A673 (cell line): ENCODE data around the gene MMADHC. TPM values are rescaled to one million over a fixed set of nuclear protein-coding genes. Genes with fewer than 3 reads are reported as not detected.

ENCODE experiments used
- BruUV-seq: library from RNA; stranded (reverse); fragments of 400-500 nt; replicated peaks from 2 replicates; lab custom pipeline; 2021; lab: Mats Ljungman, UMichigan
- CTCF ChIA-PET: fragments of 300-600 bp; sonication (Branson Sonifier 250); formaldehyde crosslinking; loops from one replicate; lab custom pipeline; 2022; ENCODE audit warnings: antibody characterized with exemption; lab: Charles Lee
- POLR2A ChIA-PET: fragments of 300-600 bp; sonication (Branson Sonifier 250); formaldehyde crosslinking; loops from one replicate; lab custom pipeline; 2022; ENCODE audit warnings: antibody characterized with exemption; ENCODE audit not compliant: low non-redundant PET; lab: Charles Lee
- DNase-seq: peaks from one replicate; pipeline ENCODE4 v3.0.0-alpha.2; 2015; ENCODE audit warnings: low spot score
- H3K27ac ChIP-seq: fragments of 200-600 bp; sonication (generic); 2 replicates; pipeline ENCODE4 v1.5.1; 2016; ENCODE audit warnings: mixed run types, low read depth, mild to moderate bottlenecking, mixed read lengths, antibody characterized with exemption, low read length; ENCODE audit not compliant: poor library complexity, severe bottlenecking
- H3K27me3 ChIP-seq: fragments of 200-600 bp; sonication (generic); replicated peaks from 2 replicates; pipeline ENCODE4 v1.6.1; 2017; ENCODE audit warnings: mixed run types, low read depth, mild to moderate bottlenecking, mixed read lengths, antibody characterized with exemption, low read length; ENCODE audit not compliant: insufficient read depth, poor library complexity
- H3K36me3 ChIP-seq: fragments of 200-600 bp; sonication (generic); 2 replicates; pipeline ENCODE4 v1.6.1; 2016; ENCODE audit warnings: mixed run types, mild to moderate bottlenecking, mixed read lengths, antibody characterized with exemption, low read length; ENCODE audit not compliant: insufficient read depth, poor library complexity, severe bottlenecking
- H3K4me1 ChIP-seq: fragments of 200-600 bp; sonication (generic); 2 replicates; pipeline ENCODE4 v1.6.1; 2017; ENCODE audit warnings: mixed run types, mild to moderate bottlenecking, mixed read lengths, antibody characterized with exemption, low read length; ENCODE audit not compliant: insufficient read depth, poor library complexity, severe bottlenecking
- H3K4me3 ChIP-seq: fragments of 200-600 bp; sonication (generic); 2 replicates; pipeline ENCODE4 v1.5.1; 2016; ENCODE audit warnings: low read depth, mixed run types, mild to moderate bottlenecking, mixed read lengths, low read length; ENCODE audit not compliant: poor library complexity, severe bottlenecking
- H3K9me3 ChIP-seq: fragments of 200-600 bp; sonication (generic); 2 replicates; pipeline ENCODE4 v1.6.1; 2016; ENCODE audit warnings: mixed run types, low read depth, mild to moderate bottlenecking, mixed read lengths, antibody characterized with exemption, low read length; ENCODE audit not compliant: poor library complexity, severe bottlenecking
- EZH2 ChIP-seq: fragments of 200-600 bp; sonication (generic); IDR thresholded peaks from 2 replicates; pipeline ENCODE4 v1.6.1; 2017; ENCODE audit warnings: borderline replicate concordance, low read depth, mild to moderate bottlenecking, mixed read lengths, antibody characterized with exemption, low read length; ENCODE audit not compliant: poor library complexity, severe bottlenecking
- intact Hi-C: fragments of 100-400 bp; cut with micrococcal nuclease; formaldehyde crosslinking; loops from one replicate; pipeline ENCODE4 v1.10.0; 2022; ENCODE audit not compliant: unreplicated experiment
- total RNA-seq: library from RNA; stranded (reverse); gene quantifications from 2 replicates; pipeline ENCODE4 v1.2.3, GENCODE V29; 2021
- TF ChIP-seq, protein P1 (sequence below): fragments of 300-800, 200-600 bp; sonication (generic); conservative IDR thresholded peaks from 2 replicates; pipeline ENCODE4 v1.5.1; 2017; ENCODE audit warnings: low read depth, mild to moderate bottlenecking, antibody characterized with exemption, low read length, moderate library complexity, mixed read lengths

The MMADHC gene
- total RNA-seq, 1 experiment from 2014 or later: 124 TPM

DNA sequence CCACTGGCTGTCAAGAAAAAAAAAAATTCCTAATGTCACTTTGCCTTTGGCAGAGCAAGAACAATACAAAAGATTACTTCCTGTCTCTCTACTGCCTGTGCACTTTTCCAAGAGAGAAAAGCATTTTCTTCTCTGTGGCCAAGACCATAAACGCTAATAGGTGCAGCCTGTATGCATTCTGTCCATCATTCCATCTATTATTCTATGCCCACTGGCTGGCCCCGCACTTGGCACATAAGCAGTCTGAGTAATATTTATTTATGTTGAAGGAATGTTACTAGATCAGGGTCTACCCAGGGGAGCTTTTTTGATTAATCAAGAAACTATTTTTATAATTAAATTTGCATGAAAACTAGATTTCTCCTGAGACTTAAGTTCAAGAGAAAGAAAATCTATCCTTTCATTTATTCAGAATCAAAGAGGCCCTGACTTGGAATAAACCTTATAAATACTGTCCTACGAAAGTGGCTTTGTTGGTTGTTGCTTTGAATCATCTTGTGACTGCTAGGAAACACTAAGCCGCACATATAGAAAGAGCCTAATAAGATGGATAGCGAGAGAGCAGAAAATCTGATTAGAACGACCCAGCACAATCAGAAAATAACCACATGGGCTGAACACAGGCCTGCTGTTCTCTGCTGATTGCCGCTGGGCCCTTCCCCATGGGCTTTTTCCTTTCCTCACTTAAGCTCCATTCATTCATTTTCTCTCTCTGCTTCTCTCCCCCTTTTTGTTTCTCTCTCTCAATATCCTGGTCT is 59.4 kb downstream of the MMADHC start:
- H3K4me3 ChIP-seq: no peak overlapping the region
- no peaks in the 10 kb centered on the region for H3K4me1 ChIP-seq
- peak; percentile 39 for DNase-seq
- H3K27ac ChIP-seq: no peak overlapping the region
- TF ChIP-seq, protein P1, sequence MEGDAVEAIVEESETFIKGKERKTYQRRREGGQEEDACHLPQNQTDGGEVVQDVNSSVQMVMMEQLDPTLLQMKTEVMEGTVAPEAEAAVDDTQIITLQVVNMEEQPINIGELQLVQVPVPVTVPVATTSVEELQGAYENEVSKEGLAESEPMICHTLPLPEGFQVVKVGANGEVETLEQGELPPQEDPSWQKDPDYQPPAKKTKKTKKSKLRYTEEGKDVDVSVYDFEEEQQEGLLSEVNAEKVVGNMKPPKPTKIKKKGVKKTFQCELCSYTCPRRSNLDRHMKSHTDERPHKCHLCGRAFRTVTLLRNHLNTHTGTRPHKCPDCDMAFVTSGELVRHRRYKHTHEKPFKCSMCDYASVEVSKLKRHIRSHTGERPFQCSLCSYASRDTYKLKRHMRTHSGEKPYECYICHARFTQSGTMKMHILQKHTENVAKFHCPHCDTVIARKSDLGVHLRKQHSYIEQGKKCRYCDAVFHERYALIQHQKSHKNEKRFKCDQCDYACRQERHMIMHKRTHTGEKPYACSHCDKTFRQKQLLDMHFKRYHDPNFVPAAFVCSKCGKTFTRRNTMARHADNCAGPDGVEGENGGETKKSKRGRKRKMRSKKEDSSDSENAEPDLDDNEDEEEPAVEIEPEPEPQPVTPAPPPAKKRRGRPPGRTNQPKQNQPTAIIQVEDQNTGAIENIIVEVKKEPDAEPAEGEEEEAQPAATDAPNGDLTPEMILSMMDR: no peak
- no peak for TF ChIP-seq EZH2
- ChIA-PET CTCF (no interaction called here), POLR2A (no interaction called here)
- no peaks in the 10 kb centered on the region for H3K9me3 ChIP-seq
- no peaks in the 10 kb centered on the region for H3K27me3 ChIP-seq
- no peaks in the 10 kb centered on the region for H3K36me3 ChIP-seq
- intact Hi-C loops: no loop called here
- no TSS peak for BruUV-seq

DNA sequence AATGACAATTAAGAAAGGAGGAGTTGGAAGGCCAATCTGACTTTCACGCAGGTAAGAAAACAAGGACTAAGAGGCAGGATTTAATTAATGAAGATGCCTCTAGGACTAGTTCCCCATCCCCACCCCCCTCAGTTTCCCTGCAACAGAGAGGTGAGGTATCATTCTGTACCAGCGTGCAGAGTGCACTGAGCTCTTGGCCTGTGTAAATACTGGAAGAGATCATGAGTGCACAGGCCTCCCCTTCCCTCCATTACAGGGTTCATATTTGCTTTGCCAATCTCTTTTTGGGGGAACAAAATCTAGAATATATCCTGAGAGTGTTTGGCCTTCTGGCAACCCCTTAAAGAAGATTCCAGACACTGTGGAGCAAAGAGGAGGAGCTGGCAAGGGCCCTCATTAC is 60.9 kb downstream of the MMADHC start:
- no peak overlapping the region for H3K4me3 ChIP-seq
- no peaks in the 10 kb centered on the region for H3K4me1 ChIP-seq
- CTCF ChIA-PET: no interaction called here
- DNase-seq: no peak
- H3K9me3 ChIP-seq: no peaks in the 10 kb centered on the region
- H3K36me3 ChIP-seq: no peaks in the 10 kb centered on the region
- BruUV-seq: no TSS peak
- POLR2A ChIA-PET: no interaction called here
- H3K27ac ChIP-seq: no peak overlapping the region
- no peaks in the 10 kb centered on the region for H3K27me3 ChIP-seq
- TF ChIP-seq EZH2: no peak
- TF ChIP-seq, protein P1: no peak
- intact Hi-C loops: no loop called here

DNA sequence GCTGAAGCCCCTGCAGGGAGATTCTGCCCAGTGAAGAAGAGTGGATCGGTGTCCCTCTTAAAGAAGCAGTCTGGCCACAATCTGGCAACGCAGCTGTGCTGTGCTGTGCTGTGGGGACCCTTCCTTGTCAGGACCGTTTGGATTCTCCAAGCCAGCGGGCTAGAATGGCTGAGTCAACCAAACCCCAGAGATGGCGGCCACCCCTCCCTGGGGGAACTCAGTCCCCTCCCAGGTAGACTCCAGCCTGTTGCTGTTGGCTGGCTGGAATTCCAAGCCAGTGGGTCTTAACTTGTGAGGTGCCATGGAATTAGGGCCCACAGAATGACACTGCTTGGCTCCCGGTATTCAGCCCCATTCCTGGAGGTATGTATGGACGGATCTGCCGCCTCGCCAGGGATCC is 62.3 kb downstream of the MMADHC start:
- H3K36me3 ChIP-seq: no peaks in the 10 kb centered on the region
- no peak for TF ChIP-seq EZH2
- TF ChIP-seq, protein P1: no peak
- no peaks in the 10 kb centered on the region for H3K27me3 ChIP-seq
- POLR2A ChIA-PET: no interaction called here
- intact Hi-C loops: no loop called here
- CTCF ChIA-PET: no interaction called here
- no peak overlapping the region for H3K4me3 ChIP-seq
- no peaks in the 10 kb centered on the region for H3K9me3 ChIP-seq
- no peaks in the 10 kb centered on the region for H3K4me1 ChIP-seq
- no TSS peak for BruUV-seq
- no peak overlapping the region for H3K27ac ChIP-seq
- DNase-seq: no peak
